Glutamatergic neuron (in vitro differentiated cells): ENCODE measurements around the gene IPO9. TPM values are rescaled to one million over a fixed set of nuclear protein-coding genes. Genes with fewer than 3 reads are reported as not detected.

Experiments used
- DNase-seq: peaks from one replicate; pipeline ENCODE4 v3.0.0; 2022
- H3K27ac Mint-ChIP-seq: one replicate; pipeline ENCODE4 v1.8.0; 2020; ENCODE audit warnings: mild to moderate bottlenecking, mixed read lengths, inconsistent platforms; ENCODE audit not compliant: unreplicated experiment
- H3K27me3 Mint-ChIP-seq: one replicate; pipeline ENCODE4 v1.8.0; 2020; ENCODE audit warnings: mild to moderate bottlenecking, moderate library complexity, mixed read lengths, inconsistent platforms; ENCODE audit not compliant: unreplicated experiment
- H3K36me3 Mint-ChIP-seq: one replicate; pipeline ENCODE4 v1.8.0; 2020; ENCODE audit warnings: mild to moderate bottlenecking, mixed read lengths, inconsistent platforms; ENCODE audit not compliant: unreplicated experiment
- H3K4me1 Mint-ChIP-seq: one replicate; pipeline ENCODE4 v1.8.0; 2020; ENCODE audit warnings: mild to moderate bottlenecking, low read depth, mixed read lengths, inconsistent platforms; ENCODE audit not compliant: unreplicated experiment
- H3K4me3 Mint-ChIP-seq: one replicate; pipeline ENCODE4 v1.8.0; 2020; ENCODE audit warnings: mild to moderate bottlenecking, mixed read lengths, inconsistent platforms; ENCODE audit not compliant: unreplicated experiment
- H3K9me3 Mint-ChIP-seq: one replicate; pipeline ENCODE4 v1.8.0; 2020; ENCODE audit warnings: mild to moderate bottlenecking, moderate library complexity, mixed read lengths, inconsistent platforms; ENCODE audit not compliant: unreplicated experiment
- total RNA-seq: library from RNA; stranded (reverse); fragmentation: NEBNext Ultra II Directional; extraction: Animal tissue kit (Norgen Biotek cat#: 25700); gene quantifications from one replicate; pipeline ENCODE4 v1.2.1, GENCODE V29; 2021; ENCODE audit not compliant: unreplicated experiment
- TF ChIP-seq, protein P1 (sequence below): fragments of 200-600 bp; sonication (generic); IDR thresholded peaks from one replicate; pipeline ENCODE4 v1.5.0; 2021; ENCODE audit not compliant: partially characterized antibody, unreplicated experiment

The IPO9 gene
- total RNA-seq, 1 donor from 2014 or later: 97.8 TPM

GRCh38 chr1:201816309-201816854 is 12.6 kb upstream of the IPO9 start:
- Mint-ChIP-seq H3K4me1 (no peaks in the 10 kb centered on the region), H3K4me3 (no peak overlapping the region), H3K27me3 (peaks cover 2% of the 10 kb centered on the region), H3K27ac (no peak overlapping the region), H3K36me3 (peaks cover 10% of the 10 kb centered on the region), H3K9me3 (peaks cover 12% of the 10 kb centered on the region)
- DNase-seq: no peak
- TF ChIP-seq, protein P1, sequence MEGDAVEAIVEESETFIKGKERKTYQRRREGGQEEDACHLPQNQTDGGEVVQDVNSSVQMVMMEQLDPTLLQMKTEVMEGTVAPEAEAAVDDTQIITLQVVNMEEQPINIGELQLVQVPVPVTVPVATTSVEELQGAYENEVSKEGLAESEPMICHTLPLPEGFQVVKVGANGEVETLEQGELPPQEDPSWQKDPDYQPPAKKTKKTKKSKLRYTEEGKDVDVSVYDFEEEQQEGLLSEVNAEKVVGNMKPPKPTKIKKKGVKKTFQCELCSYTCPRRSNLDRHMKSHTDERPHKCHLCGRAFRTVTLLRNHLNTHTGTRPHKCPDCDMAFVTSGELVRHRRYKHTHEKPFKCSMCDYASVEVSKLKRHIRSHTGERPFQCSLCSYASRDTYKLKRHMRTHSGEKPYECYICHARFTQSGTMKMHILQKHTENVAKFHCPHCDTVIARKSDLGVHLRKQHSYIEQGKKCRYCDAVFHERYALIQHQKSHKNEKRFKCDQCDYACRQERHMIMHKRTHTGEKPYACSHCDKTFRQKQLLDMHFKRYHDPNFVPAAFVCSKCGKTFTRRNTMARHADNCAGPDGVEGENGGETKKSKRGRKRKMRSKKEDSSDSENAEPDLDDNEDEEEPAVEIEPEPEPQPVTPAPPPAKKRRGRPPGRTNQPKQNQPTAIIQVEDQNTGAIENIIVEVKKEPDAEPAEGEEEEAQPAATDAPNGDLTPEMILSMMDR: no peak

DNA sequence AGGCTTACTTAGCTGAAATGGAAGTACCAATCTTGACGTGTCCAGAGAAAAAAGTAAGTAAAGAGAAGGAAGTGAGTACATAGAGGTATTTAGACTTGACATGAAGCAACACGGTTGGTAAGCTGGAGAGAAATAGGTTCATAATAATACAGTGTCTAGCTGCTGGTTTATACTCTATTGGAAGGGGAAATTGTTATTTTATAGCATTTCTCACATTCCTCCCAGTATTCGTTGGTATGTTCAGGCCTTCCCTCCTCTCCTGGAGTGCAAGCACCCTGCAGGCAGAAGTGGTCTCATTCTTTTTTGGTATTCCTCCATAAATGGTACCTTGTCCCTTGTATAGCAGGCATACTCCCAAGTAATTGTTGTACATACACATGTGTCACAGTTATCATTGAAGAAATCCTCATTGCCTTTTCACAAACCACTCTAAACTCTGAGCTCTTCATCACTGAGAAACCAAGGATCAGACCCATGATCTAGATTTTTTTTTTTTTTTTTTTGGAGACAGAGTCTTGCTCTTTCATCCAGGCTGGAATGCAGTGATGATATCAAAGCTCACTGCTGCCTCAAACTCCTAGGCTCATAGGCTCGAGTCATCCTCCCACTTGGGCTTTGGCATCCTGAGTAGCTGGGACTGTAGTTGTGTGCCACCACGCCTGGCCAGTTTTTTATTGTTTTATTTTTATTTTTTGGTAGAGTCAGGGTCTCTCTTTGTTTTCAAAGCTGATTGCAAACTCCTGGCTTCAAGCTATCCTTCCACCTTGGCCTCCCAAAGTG is 9.8 kb upstream of the IPO9 start:
- peaks cover 10% of the 10 kb centered on the region for H3K36me3 Mint-ChIP-seq

DNA sequence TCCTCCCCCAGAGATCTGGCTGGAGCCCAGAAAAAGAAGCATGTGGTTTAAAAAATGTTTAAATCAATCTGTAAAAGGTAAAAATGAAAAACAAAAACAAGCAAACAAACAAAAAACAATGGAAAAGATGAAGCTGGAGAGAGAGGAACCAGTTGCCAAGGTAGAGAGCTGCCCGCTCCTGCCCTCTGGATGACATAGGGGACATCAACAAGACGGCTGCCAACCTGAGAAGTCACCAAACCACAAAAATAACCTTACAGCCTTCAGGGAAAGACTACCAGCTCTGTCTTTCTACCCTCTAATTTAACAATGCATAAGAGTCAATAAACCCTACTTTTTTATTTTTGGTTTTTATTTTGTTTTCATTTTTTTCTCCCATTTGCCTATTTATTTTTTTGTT is 8.5 kb upstream of the IPO9 start:
- H3K27me3 Mint-ChIP-seq: peaks cover 2% of the 10 kb centered on the region
- peaks cover 10% of the 10 kb centered on the region for H3K36me3 Mint-ChIP-seq
- H3K4me1 Mint-ChIP-seq: no peaks in the 10 kb centered on the region
- H3K4me3 Mint-ChIP-seq: no peak overlapping the region
- H3K27ac Mint-ChIP-seq: no peak overlapping the region
- TF ChIP-seq, protein P1: no peak
- DNase-seq: no peak
- H3K9me3 Mint-ChIP-seq: peaks cover 12% of the 10 kb centered on the region

More for the DNA sequence above, 9.8 kb upstream of the IPO9 start:
- DNase-seq: no peak
- TF ChIP-seq, protein P1: no peak
- Mint-ChIP-seq H3K4me3 (no peak overlapping the region), H3K4me1 (no peaks in the 10 kb centered on the region), H3K9me3 (peaks cover 12% of the 10 kb centered on the region), H3K27me3 (peaks cover 2% of the 10 kb centered on the region), H3K27ac (no peak overlapping the region)

GRCh38 chr1:201825245-201825644 is 3.7 kb upstream of the IPO9 start:
- Mint-ChIP-seq H3K27ac (no peak overlapping the region), H3K4me3 (no peak overlapping the region), H3K27me3 (peaks cover 5% of the 10 kb centered on the region), H3K4me1 (peaks cover 18% of the 10 kb centered on the region), H3K36me3 (peaks cover 6% of the 10 kb centered on the region), H3K9me3 (peaks cover 16% of the 10 kb centered on the region)
- DNase-seq: no peak
- TF ChIP-seq, protein P1: no peak

DNA sequence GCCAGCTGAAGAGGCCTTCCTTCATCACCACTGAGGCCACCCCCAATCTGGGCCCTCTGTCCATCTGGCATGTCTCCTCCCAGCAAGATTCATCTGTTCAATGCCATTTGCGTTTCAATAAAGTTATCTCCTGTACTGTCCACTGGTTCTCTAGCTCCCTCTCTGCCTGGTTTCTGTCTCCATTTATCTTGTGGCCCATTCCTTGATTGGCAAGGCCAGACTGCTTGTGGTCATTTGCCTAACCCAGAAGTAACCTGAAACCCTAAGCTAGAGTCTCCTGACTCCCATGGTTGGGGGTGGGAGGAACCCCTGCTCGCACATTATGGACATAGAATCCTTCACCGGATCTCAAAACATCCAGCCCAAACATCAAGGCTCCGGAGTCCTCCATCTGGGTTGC is 2.1 kb upstream of the IPO9 start:
- no peak for DNase-seq
- Mint-ChIP-seq H3K9me3 (peaks cover 14% of the 10 kb centered on the region), H3K4me3 (no peak overlapping the region), H3K27me3 (peaks cover 3% of the 10 kb centered on the region), H3K27ac (peak overlapping the region; percentile 59), H3K36me3 (no peaks in the 10 kb centered on the region), H3K4me1 (peaks cover 33% of the 10 kb centered on the region)
- TF ChIP-seq, protein P1: no peak
